IMR-90 (cell line): ENCODE results near the gene IFRD1. TPM values are rescaled to one million over a fixed set of nuclear protein-coding genes. Genes with fewer than 3 reads are reported as not detected.
A peak's percentile ranks its signal among the peaks of the same experiment; 100 is the strongest.

ENCODE experiments used
- ATAC-seq: fragments of 200-7000 bp; cut with Tn5 transposase; 2 replicates; pipeline ENCODE4 v1.9.1; 2020; ENCODE audit warnings: low read depth, mild to moderate bottlenecking, moderate library complexity
- BruUV-seq: library from RNA; stranded (reverse); fragments of 400-500 nt; replicated peaks from 2 replicates; lab custom pipeline; 2021; lab: Mats Ljungman, UMichigan
- CTCF ChIA-PET: fragments of 300-600 bp; formaldehyde crosslinking; extraction: SDS; loops from one replicate; lab custom pipeline; 2021; ENCODE audit warnings: antibody characterized with exemption; lab: Yijun Ruan, JAX
- POLR2A ChIA-PET: fragments of 300-600 bp; sonication (Branson Sonifier 250); formaldehyde crosslinking; loops from one replicate; lab custom pipeline; 2022; ENCODE audit warnings: antibody characterized with exemption; ENCODE audit not compliant: unreplicated experiment; lab: Charles Lee
- DNase-seq: peaks from one replicate; pipeline ENCODE4 v3.0.0; 2013
- H2AFZ ChIP-seq: replicated peaks from 2 replicates; pipeline ENCODE3; 2013; ENCODE audit warnings: low read length, mild to moderate bottlenecking; ENCODE audit not compliant: poor library complexity
- H2AK5ac ChIP-seq: 2 replicates; pipeline ENCODE4 v1.6.1; 2013; ENCODE audit warnings: low read depth, low read length, inconsistent platforms
- H2AK9ac ChIP-seq: replicated peaks from 2 replicates; pipeline ENCODE3; 2013; ENCODE audit warnings: mild to moderate bottlenecking, low read depth, low read length, moderate library complexity; ENCODE audit not compliant: poor library complexity
- H2BK120ac ChIP-seq: 2 replicates; pipeline ENCODE4 v1.6.1; 2013; ENCODE audit warnings: low read depth, low read length, inconsistent platforms
- H2BK15ac ChIP-seq: 3 replicates; pipeline ENCODE4 v1.6.1; 2013; ENCODE audit warnings: low read depth, low read length, inconsistent platforms
- H2BK20ac ChIP-seq: 2 replicates; pipeline ENCODE4 v1.6.1; 2013; ENCODE audit warnings: low read depth, mild to moderate bottlenecking, inconsistent platforms, low read length, moderate library complexity
- H2BK5ac ChIP-seq: 2 replicates; pipeline ENCODE4 v1.6.1; 2013; ENCODE audit warnings: mild to moderate bottlenecking, low read depth, low read length, inconsistent platforms; ENCODE audit not compliant: poor library complexity, severe bottlenecking
- H3K14ac ChIP-seq: replicated peaks from 2 replicates; pipeline ENCODE4 v1.6.1; 2013; ENCODE audit warnings: low read depth, low read length, inconsistent platforms
- H3K18ac ChIP-seq: 2 replicates; pipeline ENCODE4 v1.6.1; 2013; ENCODE audit warnings: low read depth, low read length, control low read depth
- H3K23ac ChIP-seq: 2 replicates; pipeline ENCODE4 v1.6.1; 2013; ENCODE audit warnings: low read depth, low read length, inconsistent platforms
- H3K27ac ChIP-seq: 2 replicates; pipeline ENCODE4 v1.5.1; 2013; ENCODE audit warnings: mild to moderate bottlenecking, control low read depth, low read length; ENCODE audit not compliant: insufficient read depth
- H3K27me3 ChIP-seq: 2 replicates; pipeline ENCODE4 v1.6.1; 2013; ENCODE audit warnings: low read length; ENCODE audit not compliant: control insufficient read depth, insufficient read depth
- H3K36me3 ChIP-seq: 2 replicates; pipeline ENCODE4 v1.6.1; 2013; ENCODE audit warnings: low read length, mixed read lengths; ENCODE audit not compliant: control insufficient read depth, insufficient read depth
- H3K4ac ChIP-seq: 2 replicates; pipeline ENCODE4 v1.6.1; 2013; ENCODE audit warnings: low read depth, low read length, inconsistent platforms
- H3K4me1 ChIP-seq: 2 replicates; pipeline ENCODE4 v1.6.1; 2013; ENCODE audit warnings: low read length, mixed read lengths; ENCODE audit not compliant: control insufficient read depth, insufficient read depth
- H3K4me2 ChIP-seq: 2 replicates; pipeline ENCODE4 v1.6.1; 2013; ENCODE audit warnings: low read depth, mild to moderate bottlenecking, control low read depth, low read length, moderate library complexity
- H3K4me3 ChIP-seq: 2 replicates; pipeline ENCODE4 v1.5.1; 2013; ENCODE audit warnings: low read depth, mild to moderate bottlenecking, control low read depth, low read length, moderate library complexity; ENCODE audit not compliant: insufficient read depth
- H3K56ac ChIP-seq: 2 replicates; pipeline ENCODE4 v1.6.1; 2013; ENCODE audit warnings: low read length, inconsistent platforms; ENCODE audit not compliant: insufficient read depth; ENCODE audit errors: extremely low read depth
- H3K79me1 ChIP-seq, 2 experiments: 2 replicates each; pipeline ENCODE4 v1.6.1; 2013; ENCODE audit warnings: low read length in 2 of 2, inconsistent platforms in 1 of 2, low read depth in 1 of 2
- H3K9ac ChIP-seq: 2 replicates; pipeline ENCODE4 v1.6.1; 2013; ENCODE audit warnings: low read depth, low read length, control low read depth
- H3K9me1 ChIP-seq: 2 replicates; pipeline ENCODE4 v1.6.1; 2013; ENCODE audit warnings: low read length, inconsistent platforms; ENCODE audit not compliant: insufficient read depth
- H3K9me3 ChIP-seq: 2 replicates; pipeline ENCODE4 v1.6.1; 2013; ENCODE audit warnings: low read length; ENCODE audit not compliant: control insufficient read depth, insufficient read depth
- H4K20me1 ChIP-seq: 2 replicates; pipeline ENCODE4 v1.6.1; 2013; ENCODE audit warnings: low read length, inconsistent platforms; ENCODE audit not compliant: insufficient read depth
- H4K5ac ChIP-seq: 2 replicates; pipeline ENCODE4 v1.6.1; 2013; ENCODE audit warnings: mild to moderate bottlenecking, low read depth, low read length, control low read depth
- H4K8ac ChIP-seq, 2 experiments: 2 replicates each; pipeline ENCODE4 v1.6.1; 2013; ENCODE audit warnings: low read depth in 2 of 2, low read length in 2 of 2, control low read depth in 1 of 2, inconsistent platforms in 1 of 2
- H4K91ac ChIP-seq: 2 replicates; pipeline ENCODE4 v1.6.1; 2013; ENCODE audit warnings: low read depth, low read length, inconsistent platforms; ENCODE audit not compliant: insufficient read depth
- BHLHE40 ChIP-seq: fragments of 150-350 bp; IDR thresholded peaks from 2 replicates; pipeline ENCODE4 v1.6.1; 2016; ENCODE audit warnings: mild to moderate bottlenecking, low read depth, low read length
- FOS ChIP-seq: fragments of 150-350 bp; IDR thresholded peaks from 2 replicates; pipeline ENCODE4 v1.6.1; 2016; ENCODE audit warnings: low read depth, low read length
- MXI1 ChIP-seq: IDR thresholded peaks from 2 replicates; pipeline ENCODE4 v1.6.1; 2012; ENCODE audit warnings: low read depth, mild to moderate bottlenecking, low read length, moderate library complexity, borderline replicate concordance
- RCOR1 ChIP-seq: IDR thresholded peaks from 2 replicates; pipeline ENCODE4 v1.6.1; 2012; ENCODE audit warnings: mild to moderate bottlenecking, low read length, improper control_type of control experiment; ENCODE audit not compliant: insufficient replicate concordance
- WGBS, 2 experiments: methylation state at CpG; one replicate each; pipeline versions ENCODE4 v1.1.5 to v1.1.7; 2013; ENCODE audit warnings: missing lambda C conversion rate in 2 of 2; ENCODE audit not compliant: insufficient read length in 1 of 2; ENCODE audit errors: extremely low coverage in 2 of 2; 5-methylcytosine and 5-hydroxymethylcytosine counted together
- dilution Hi-C: fragments of 300-500 bp; cut with HindIII; formaldehyde crosslinking; loops from one replicate; pipeline ENCODE4 v1.14.3; 2018; ENCODE audit warnings: low sequenced_read_pairs; ENCODE audit not compliant: unreplicated experiment
- in situ Hi-C: fragments of 300-500 bp; cut with MboI; formaldehyde crosslinking; loops from 3 replicates; pipeline ENCODE4 v1.14.3; 2019; ENCODE audit warnings: low sequenced_read_pairs, inconsistent platforms, mixed read lengths
- intact Hi-C: fragments of 100-400 bp; cut with micrococcal nuclease; formaldehyde crosslinking; loops from 2 replicates; pipeline ENCODE4 v1.10.0; 2022
- polyA plus RNA-seq, 3 experiments: library from polyadenylated mRNA; depleted of rRNA; stranded (reverse); fragments of >200 nt; gene quantifications; 2 replicates each; pipeline ENCODE4 v1.2.3, GENCODE V29; 2012; ENCODE audit warnings: low replicate concordance in 1 of 3
- total RNA-seq: library from RNA; depleted of rRNA; stranded (reverse); fragments of >200 nt; gene quantifications from 2 replicates; pipeline ENCODE4 v1.2.3, GENCODE V29; 2012

The IFRD1 gene
- total and polyA plus RNA-seq, 2 of the 4 experiments (the other 2 are of a cell fraction): 18.3 to 25.3 TPM

- in situ Hi-C loops: no loop called here
- intact Hi-C loops: no loop called here
- Histone ChIP-seq H3K4me3 (no peak overlapping the region), H4K5ac (no peak overlapping the region), H2BK20ac (no peak overlapping the region), H3K36me3 (no peaks in the 10 kb centered on the region; the same call in 1 of the 2 replicates), H3K4me1 (peaks cover 4% of the 10 kb centered on the region; the same call in 1 of the 2 replicates), H3K9ac (no peak overlapping the region), H2BK120ac (peak overlapping the region; percentile 22; the same call in 1 of the 2 replicates), H3K27ac (no peak overlapping the region), H3K9me3 (no peaks in the 10 kb centered on the region), H3K23ac (no peak overlapping the region), H4K8ac (peak overlapping the region in 1 of 2 experiments; percentile 15; a peak in 1 of 4 replicates), H3K9me1 (peaks cover 11% of the 10 kb centered on the region), H3K14ac (no peak overlapping the region), H2AK9ac (peak overlapping the region; percentile 4), H3K18ac (no peak overlapping the region), H3K27me3 (no peaks in the 10 kb centered on the region), H3K4ac (peak overlapping the region; percentile 22; the same call in 1 of the 2 replicates), H4K20me1 (peaks cover 13% of the 10 kb centered on the region; the same call in 1 of the 2 replicates), H3K79me1 (peaks cover 0 to 15% of the 10 kb centered on the region in 2 experiments; a peak in 2 of 4 replicates), H2AK5ac (no peak overlapping the region), H4K91ac (no peak overlapping the region), H3K56ac (no peak overlapping the region), H2BK15ac (peak overlapping the region; percentile 38; the same call in 1 of the 3 replicates), H2BK5ac (peak overlapping the region; percentile 6), H3K4me2 (peak overlapping the region; percentile 32; the same call in 1 of the 2 replicates), H2AFZ (no peak overlapping the region)
- ChIA-PET POLR2A (no interaction called here), CTCF (interaction anchor here (0.6 to 1.4 kb wide), 6 partner anchors 10 to 490 kb away, joined by 3 to 4 read pairs (median 4); no protein-coding TSS in a partner anchor)
- BruUV-seq: no TSS peak
- ATAC-seq (peak; percentile 79), DNase-seq (peak; percentile 93)
- TF ChIP-seq FOS (peak; percentile 54), RCOR1 (peak; percentile 31), MXI1 (no peak), BHLHE40 (peak; percentile 16; the same call in 1 of the 2 replicates)
- dilution Hi-C loops: no loop called here
- WGBS, 2 experiments: 100% methylated on average over 1 of the region's 4 CpGs; no CpG with 5 or more reads in 1 of the 2 experiments
Measured at GRCh38 chr7:112484671-112485167, 34.5 kb downstream of the IFRD1 start.
